GM21381 (cell line): ENCODE results near the gene SF3A1.

Source experiments
- ATAC-seq: cut with Tn5 transposase; IDR thresholded peaks from one replicate; pipeline ENCODE4 v1.9.1; 2021; ENCODE audit warnings: mild to moderate bottlenecking, moderate library complexity; ENCODE audit not compliant: unreplicated experiment

SF3A1 gene

DNA sequence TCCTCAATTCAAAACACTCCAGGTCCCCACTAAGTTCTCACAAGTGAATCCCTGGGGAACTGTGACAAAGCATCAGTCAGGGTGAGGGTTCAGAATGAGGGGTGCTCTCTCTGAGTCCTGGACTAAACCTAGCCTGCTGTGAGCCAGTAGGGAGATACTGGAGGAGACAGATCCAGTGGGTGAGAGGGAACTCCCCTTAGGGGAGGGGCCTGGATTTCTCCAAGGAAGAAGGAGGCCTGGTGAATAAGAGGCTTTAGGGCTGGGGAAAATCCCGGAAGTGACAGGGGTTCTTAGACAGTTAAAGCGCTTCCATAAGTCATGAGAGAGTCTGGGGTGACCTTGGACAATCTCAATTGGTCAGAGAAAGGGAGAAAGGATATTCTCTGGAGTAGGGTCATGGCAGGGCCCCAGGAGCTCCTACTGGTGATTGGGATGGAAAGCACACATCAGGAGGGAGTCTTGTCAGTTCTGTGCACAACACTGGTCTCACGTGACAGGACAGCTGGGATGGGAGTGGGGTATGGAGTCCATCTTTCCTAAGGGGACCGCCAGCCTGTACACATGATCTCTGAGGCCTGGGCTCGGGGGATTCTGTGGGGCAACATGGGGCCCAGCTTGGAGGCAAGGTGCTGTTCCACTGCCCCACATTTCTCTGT, 31.5 kb downstream of the SF3A1 start:
- no peak for ATAC-seq

DNA sequence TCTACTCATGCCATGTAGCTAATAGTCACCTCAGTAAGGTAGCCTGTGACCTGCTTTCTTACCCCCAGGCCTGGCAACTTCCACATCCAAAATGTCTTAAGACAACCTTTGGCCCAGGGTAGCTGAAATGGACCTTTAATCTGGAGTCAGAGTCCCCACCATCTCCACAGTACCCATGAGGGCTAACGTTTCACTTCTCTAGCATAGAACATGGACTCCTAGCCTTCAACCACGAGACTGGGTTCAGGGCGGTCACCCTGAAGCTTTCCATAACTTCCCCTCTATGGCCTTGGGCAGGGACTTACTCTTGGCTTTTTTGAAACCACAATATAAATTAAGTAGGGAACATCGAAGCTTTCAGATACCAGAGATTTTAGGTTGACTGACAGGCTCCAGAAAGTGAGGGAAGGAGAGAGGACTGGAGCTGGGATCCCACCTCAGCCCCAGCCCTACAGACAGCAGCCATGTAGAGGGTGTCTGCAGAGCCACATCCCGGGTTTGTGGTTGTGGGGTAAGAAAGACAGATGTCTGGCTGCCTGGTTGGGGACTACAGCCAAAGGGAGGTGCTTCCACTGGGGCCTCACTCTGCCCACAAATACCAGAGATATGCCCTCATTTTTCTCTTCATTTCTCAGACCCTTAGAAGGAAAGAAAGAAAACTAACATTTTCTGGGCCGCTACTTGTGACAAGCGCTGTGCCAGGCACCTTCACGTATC, 32.5 kb downstream of the SF3A1 start:
- ATAC-seq = no peak

DNA sequence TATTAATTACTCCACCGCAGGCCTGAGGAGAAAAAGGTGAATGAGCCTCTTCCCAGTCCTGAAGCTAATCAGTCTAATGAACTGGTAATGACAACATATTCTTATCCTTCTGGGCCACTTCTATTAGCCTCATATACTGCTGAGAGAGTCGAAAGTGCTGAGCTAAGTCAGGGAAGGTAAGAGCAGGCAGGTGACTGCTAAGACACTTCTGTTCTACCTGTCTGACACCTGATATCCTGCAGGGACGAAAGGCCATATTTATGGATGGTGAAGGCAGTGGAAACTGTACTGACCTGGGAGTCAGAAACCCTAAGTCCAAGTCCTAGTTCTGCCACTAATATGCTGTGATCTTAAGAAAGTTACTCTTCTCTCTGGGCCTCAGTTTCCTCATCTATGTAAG, 33.4 kb downstream of the SF3A1 start:
- no peak for ATAC-seq

DNA sequence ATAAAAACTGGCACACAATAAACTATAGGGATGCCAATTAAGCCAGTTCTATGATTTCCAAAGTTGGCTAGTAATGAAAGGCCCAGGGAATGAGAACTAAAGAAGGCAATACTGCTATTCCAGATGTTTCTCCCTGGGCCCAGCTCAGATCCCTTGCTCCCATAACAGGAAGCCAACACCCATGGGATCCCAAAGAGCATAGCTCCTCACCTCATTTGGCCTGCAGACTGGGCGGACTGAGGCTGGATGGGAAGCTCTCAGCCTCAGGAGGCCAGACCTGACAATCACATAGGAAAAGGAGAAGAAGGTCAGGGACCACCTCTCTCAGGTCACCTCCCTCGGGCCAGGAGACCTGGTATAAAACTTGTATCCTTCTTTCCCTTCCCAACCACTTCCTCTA, 35.2 kb downstream of the SF3A1 start:
- no peak for ATAC-seq

DNA sequence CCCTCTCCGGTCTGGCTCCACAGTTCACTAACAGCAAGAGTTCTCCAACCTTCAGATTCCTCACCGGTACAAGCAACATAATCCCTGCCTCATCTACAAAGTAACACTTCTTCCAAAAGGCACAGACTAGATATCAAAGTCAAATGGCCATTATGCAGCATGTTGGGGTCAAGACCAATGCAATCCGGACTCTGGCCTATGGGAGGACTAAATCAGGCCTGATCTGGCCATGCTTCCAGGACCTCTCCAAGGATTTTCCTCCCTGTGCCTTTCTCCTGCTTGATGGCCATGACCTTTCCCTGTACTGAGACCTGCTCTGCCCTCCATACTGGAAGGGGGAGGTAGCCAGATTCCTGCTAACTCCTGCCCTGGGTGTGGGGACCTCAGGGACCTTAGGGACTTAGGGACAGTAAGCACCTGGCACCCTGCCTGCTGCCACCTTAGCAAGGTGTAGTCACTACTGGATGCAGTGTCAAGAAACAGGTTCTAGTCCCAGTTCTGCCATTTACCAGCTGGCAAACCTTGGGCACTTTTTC, 36.6 kb downstream of the SF3A1 start:
- ATAC-seq = no peak

DNA sequence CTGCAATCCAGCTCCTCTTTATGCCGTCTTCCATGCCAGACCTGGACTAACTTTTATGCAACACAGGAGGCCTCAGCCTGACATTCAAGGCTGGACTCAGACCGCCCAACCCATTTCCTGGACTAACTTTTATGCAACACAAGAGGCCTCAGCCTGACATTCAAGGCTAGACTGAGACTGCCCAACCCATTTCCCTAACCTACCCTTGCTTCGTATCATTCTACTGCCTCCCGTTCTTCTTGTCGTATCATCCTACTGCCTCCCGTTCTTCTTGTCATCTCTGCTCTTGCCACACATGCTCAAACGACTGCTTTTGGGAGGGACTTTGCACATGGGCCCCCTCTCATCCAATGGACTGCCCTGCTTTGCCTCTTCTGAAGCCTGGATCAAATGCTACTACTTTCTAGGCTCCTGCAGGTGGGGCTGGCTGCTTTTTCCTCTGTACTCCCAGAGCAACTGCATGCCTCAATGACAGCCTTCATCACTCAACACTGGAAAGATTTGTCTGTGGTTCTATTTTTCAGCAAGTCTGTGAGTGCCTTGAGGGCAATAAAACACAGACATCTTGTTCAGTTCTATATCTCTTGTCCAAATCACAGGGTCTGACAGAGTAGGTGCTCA, 37.8 kb downstream of the SF3A1 start:
- no peak for ATAC-seq

DNA sequence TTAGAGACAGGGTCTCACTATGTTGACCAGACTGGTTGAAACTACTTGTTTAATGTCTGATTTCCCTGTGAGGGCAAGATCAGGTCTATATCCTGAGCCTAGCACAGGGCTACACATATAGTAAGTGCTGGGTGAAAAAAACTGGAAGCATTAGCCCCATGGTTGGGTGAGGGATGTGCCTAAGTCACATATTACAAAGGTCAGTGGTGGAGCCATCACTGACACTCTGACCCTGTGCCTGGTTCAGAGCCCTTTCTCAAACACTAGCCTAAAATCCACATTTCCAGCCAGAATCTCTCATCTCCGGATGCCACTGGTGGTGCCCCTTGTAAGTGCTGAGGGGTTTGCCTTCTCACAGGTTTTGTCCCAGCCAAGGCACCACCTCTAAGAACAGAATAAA, 38.9 kb downstream of the SF3A1 start:
- ATAC-seq = no peak

DNA sequence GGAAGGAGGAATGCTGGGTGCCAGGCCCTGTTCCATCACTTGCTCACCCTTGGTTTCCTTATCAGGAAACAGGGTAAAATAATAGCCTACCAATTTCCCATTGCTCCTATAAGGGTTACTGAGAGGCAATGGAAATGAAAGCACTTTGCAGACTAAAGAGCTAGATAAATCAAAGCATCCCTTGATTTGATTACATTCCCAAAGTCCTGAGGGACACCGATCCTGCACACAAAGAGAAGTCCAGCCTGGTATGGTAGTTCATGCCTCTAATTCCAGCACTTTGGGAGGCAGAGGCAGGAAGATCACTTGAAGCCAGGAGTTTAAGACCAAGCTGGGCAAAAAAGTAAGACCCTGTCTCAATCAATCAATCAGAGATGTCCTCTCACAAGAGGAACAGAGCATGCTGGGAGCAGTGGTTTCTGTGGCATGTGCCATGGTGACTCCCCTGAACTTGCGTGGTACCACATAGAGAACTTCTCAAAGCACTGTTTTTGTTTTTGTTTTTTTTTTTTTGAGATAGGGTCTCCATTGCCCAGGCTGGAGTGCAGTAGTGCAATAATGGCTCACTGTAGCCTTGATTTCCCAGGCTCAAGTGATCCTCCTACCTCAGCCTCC, 40.6 kb downstream of the SF3A1 start:
- ATAC-seq = no peak

DNA sequence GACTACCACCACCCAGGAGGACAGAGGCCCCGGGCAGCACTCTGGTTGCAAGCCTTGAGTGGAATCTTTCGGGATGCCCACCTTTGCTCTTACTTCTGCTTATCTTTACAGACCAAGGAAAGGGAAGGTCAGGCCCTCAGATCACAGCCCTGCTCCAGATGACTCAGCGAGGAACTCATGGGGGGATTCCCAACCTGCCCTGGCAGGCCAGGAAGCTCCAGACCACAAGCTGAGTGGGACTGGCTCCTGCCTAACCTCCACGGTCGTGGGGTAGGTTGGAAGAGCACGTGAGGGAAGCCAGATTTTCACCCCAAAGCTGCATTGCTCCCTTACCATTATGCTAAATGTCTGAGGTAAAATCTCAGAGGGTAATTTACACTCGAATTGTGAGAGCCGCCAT, 41.8 kb downstream of the SF3A1 start:
- ATAC-seq = no peak

DNA sequence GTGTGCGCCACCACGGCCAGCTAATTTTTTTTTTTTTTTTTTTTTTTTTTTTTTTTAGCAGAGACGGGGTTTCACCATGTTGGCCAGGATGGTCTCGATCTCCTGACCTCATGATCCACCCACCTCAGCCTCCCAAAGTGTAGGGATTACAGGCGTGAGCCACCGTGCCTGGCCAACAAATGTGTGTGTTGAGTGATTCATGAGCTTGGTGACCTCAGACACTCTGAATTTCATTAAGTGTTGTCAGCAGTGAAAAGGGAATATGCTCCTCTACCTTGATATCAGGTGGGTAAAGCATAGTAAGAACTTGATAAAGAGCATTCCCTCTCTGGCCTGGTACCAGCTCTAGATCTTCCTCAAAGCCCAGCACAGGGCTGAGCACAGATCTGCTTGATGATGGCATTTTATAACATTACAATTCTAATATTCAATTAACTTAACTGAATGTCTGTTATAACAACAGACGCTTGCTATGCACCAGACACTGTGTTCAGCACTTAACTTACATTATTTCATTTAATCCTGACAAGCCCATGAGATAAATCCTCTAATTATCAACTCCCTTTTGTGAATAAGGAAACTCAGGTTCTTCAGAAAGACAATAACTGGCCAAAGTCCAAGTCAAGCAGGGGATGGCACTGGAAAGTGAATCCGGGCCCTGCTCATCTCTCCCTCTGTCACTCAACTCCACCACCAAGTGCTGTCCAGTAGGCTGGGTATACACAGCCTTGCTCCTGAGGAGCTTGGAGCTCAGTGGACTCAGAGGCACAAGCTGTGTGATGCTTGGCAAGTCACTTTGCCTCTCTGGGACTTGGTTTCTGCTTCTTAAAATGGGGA, 42.9 kb downstream of the SF3A1 start:
- no peak for ATAC-seq

DNA sequence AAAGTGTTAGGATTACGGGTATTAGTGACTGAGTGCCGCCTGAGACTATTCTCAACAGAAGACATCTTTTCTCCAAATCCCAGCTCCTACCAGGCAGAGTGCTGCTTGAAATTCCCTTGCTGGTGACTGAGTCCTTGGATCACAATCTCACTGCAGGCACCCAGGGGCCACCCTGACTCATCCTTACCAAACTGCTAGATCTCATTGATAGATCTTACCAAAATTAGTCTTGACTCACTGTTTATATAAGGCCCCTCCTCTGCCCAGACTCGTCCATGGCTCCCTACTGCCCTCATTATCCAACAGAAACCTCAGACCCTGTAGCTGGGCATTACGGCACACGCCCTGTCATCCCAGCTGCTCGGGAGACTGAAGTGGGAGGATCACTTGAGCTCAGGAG, 44.6 kb downstream of the SF3A1 start:
- ATAC-seq = no peak

DNA sequence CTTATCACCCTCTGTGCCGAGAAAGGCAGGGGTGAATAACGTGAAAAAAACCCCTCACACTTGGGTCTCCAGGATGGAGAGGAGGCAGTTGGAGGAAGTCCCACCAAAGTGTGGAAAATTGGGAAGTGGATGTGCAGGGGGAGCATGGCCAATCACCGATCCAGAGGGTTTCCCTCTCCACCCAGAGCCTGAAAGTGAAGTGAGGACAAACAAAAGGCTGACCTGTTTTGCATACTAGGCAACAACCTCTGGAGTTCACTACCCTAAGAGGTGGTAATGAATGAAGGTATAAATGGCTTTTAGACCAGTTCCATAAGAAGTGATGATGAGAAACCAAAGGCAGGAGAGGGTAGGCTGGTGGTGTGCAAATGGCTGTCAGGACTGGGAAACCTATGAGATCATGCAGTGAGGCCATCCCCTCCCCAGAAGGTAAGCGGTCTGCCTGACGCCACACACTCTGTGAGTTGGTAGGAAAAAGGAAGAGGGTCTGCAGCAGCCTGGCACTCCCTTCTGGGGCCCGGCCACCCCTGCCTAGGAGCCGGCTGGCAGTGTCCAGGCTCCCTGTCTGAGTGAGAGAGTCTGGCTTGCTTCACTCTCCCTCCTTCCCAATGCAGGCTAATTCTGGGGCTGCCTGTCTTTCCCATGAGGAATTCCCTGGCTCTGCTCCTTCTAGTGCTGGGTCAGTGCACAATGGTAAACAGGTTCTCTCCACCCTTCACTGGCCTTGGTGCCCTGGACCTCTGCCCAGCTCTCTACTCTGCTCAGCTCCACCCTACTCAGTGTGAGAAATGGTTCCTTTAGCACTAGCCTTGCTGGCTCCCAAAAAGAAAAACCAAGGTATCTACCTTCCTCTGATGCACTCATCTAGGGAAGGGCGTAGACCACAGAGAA, 45.6 kb downstream of the SF3A1 start:
- ATAC-seq = no peak

DNA sequence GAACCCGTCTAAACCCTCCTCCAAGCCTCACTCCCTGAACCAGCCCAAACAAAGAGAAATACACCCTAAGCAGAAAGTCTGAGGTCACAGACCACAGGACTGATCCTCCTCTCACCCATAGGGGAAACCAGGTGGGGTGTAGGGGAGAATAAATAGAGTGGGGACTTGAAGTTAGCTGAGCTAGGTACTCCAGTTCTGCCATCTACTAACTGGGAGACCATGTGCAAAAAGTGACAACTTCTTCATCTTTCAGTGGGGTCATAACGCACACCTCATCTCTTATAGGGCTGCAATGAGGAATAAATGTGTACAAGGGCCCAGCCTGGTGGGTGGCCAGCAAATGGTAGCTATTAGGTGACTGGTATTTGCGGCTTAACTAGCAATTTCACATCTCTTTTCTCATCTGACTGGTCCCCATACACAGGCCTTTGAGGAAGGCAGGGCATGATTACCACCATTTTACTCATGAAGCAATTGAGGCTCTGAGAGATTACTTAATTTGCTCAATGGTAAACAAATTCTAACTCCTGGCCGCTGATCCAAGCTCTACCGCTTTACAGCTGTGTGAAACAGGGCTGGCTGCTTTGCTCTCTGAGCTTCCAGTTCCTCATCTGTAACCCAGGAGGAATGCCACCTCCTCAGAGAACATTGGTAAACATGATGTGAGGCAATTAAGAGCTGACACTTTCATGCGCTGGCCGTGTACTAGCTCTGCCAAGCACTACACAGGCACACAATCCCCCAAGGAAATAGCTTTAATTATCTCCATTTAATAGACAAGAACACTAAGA, 46.5 kb downstream of the SF3A1 start:
- ATAC-seq = no peak

DNA sequence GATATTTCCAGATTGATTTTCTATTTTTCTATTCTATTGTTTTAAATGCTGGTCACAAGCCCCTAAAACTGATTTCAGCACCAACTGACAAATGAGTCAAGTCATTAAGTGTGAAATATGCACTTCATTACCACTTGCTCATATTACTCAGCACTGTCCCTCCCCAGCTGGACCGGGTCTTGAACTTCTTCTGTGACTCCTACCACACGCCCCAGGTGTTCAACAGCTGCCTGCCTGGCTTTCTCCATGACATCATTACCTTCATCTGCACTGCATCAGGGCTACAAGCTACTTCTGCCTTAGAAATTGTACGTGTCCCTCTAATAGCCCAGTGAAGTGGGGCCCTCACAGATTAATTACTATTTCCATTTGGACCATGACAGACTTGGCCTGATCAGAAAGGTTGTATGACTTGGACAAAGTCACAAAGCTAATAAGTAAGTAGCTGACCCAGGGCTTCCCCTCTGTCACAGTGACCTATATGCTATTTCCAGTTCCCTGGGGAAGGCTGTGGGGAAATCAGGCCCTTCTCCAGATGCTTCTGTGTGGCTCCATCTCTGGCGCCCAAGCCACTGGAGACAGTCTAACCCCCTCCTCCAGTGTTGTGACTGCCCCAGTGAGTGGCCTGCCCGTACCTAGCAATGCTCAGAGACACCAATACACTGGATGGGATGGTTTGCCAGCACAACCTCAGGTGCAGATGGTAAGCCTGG, 48.0 kb downstream of the SF3A1 start:
- no peak for ATAC-seq

DNA sequence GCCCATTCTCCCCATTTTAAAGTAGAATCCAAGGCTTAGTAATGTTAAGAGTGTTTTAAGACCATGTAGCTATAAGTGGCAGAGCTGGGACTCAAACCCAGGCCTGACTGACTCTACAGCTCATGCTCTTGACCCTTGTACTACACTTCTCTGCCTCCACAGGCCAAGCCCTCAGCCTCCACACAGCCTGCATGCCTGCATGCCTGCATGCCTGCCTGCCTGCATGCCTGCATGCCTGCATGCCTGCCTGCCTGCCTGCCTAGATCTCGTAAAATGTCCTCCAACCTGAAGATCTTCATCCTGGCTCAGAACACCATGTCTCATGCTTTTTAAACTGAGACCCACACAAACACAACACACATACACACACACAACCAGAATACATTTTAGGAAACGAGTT, 48.6 kb downstream of the SF3A1 start:
- no peak for ATAC-seq

DNA sequence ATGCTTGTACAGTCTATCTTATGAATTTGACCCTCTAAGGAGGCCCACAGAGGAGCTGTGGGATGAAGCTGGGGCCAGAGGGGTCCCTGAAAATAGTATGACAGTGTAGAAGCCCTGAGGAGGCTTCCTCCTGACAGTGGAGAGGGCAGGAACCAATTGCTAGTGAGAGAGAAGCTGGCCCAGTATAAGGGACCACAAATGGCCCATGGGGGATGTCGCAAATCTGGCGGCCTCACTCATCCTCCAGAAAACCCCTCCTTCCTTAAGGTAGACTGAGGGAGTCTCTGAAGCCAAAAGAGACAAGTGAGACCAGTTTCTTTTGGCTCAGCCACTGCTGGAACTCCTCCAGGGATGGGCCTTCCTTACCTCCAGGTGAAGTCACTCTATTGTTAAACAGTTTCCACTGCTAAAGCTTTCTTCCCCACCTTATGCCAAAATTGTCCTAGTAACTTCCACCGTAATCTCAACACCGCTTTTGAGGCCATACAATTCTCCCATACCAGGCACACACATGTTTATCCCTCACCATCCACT, 49.6 kb downstream of the SF3A1 start:
- no peak for ATAC-seq

DNA sequence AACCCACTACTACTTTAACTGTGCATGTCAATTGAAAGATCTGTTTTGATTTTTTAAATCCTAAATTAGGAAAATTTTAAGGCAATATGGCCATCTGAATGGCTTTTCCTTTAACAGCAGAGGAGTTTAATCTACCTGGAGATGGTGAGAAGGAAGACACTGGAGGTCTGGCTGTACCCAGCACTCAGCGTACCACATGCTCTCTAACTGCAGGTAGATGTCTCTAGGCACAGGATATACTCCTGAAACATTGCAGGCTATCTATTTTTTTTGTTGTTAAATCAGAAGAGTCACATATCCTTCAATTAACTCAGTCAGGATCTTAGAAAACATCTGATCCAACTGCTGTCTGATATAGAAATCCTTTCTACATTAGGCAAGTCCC, 50.1 kb downstream of the SF3A1 start:
- no peak for ATAC-seq
